Gastroesophageal sphincter (tissue), 4 donors: ENCODE measurements around the gene NCR3LG1. TPM values are rescaled to one million over a fixed set of nuclear protein-coding genes. Genes with fewer than 3 reads are reported as not detected.

Experiments
- ATAC-seq: fragments of 150-250 bp; one replicate; pipeline ENCODE4 v1.9.1; 2016; ENCODE audit warnings: mild to moderate bottlenecking, moderate library complexity
- H3K27ac ChIP-seq, 4 donors: fragments of 200-600 bp; sonication (generic) in 3 of 4; 1 replicate in 3 of 4; 2 replicates in 1 of 4; pipeline ENCODE4 v1.5.1; 2016 to 2019
- H3K27me3 ChIP-seq: fragments of 200-600 bp; sonication (generic); one replicate; pipeline ENCODE4 v1.5.1; 2019
- H3K36me3 ChIP-seq, 2 donors: fragments of 200-600 bp; sonication (generic); one replicate each; pipeline ENCODE4 v1.5.1; 2019; ENCODE audit warnings: control low read depth in 1 of 2
- H3K4me1 ChIP-seq, 3 donors: fragments of 200-600 bp; sonication (generic); 1 replicate in 2 of 3; 2 replicates in 1 of 3; pipeline ENCODE4 v1.5.1; 2016 to 2019; ENCODE audit warnings: control low read depth in 2 of 3
- H3K4me3 ChIP-seq, 2 donors: fragments of 200-600 bp; sonication (generic); one replicate each; pipeline ENCODE4 v1.5.1; 2019; ENCODE audit warnings: mild to moderate bottlenecking in 1 of 2, moderate library complexity in 1 of 2
- H3K9me3 ChIP-seq, 3 donors: fragments of 200-600 bp; sonication (generic); one replicate each; pipeline ENCODE4 v1.5.1; 2017 to 2019; ENCODE audit warnings: control low read depth in 2 of 3
- EP300 ChIP-seq: sonication (generic); formaldehyde crosslinking; IDR thresholded peaks from one replicate; pipeline ENCODE4 v1.6.1; 2017; ENCODE audit warnings: antibody characterized with exemption, mild to moderate bottlenecking
- POLR2A ChIP-seq, 2 donors: fragments of 450-650 bp; IDR thresholded peaks; one replicate each; pipeline ENCODE4 v1.6.1; 2017; ENCODE audit warnings: antibody characterized with exemption in 2 of 2, mild to moderate bottlenecking in 2 of 2, moderate library complexity in 1 of 2
- POLR2AphosphoS5 ChIP-seq: sonication (generic); formaldehyde crosslinking; IDR thresholded peaks from one replicate; pipeline ENCODE4 v1.6.1; 2017; ENCODE audit warnings: antibody characterized with exemption
- WGBS, 2 donors: methylation state at CpG; one replicate each; pipeline ENCODE4 v1.1.5; 2018; ENCODE audit warnings: low coverage in 1 of 2; 5-methylcytosine and 5-hydroxymethylcytosine counted together
- total RNA-seq, 4 donors: library from RNA; depleted of rRNA; stranded (reverse); fragments of >200 nt; gene quantifications; one replicate each; pipeline ENCODE4 v1.1.0, GENCODE V29; 2016
- TF ChIP-seq, protein P1 (sequence below), 4 experiments: fragments of 200-600 bp in 2 of 4; fragments of 450-650 bp in 2 of 4; sonication (generic) in 1 of 4; IDR thresholded peaks; one replicate each; pipeline ENCODE4 v1.5.1; 2017 to 2019; ENCODE audit warnings: antibody characterized with exemption in 4 of 4, mild to moderate bottlenecking in 2 of 4, moderate library complexity in 2 of 4

Gene NCR3LG1
- total RNA-seq, 4 donors from 2014 or later, result 2.7 to 4.7 (median 3.9) TPM

DNA sequence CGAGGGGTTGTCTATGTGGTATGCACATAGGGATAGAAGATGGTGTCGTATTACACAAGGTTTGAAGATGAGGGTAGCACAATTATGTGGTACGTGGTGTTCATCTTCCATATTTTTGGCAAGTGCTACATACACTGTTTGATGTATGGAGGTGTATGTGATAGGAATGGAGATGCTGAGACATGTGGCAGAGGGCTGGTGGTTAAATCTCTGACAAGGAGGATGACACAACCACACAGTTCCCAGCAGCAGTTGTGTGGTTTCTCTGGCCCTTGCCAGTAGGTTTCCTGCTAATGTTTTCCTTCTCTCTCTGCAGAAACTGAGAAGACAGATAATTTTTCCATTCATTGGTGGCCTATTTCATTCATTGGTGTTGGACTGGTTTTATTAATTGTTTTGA is 17.0 kb downstream of the NCR3LG1 start:
- Histone ChIP-seq H3K4me1 (no peaks in the 10 kb centered on the region), H3K27me3 (no peaks in the 10 kb centered on the region), H3K27ac (no peak overlapping the region), H3K4me3 (no peak overlapping the region), H3K36me3 (peaks cover 4 to 86% of the 10 kb centered on the region in 2 donors), H3K9me3 (peaks cover 0 to 49% (median 6%) of the 10 kb centered on the region in 3 donors)
- ATAC-seq, result no peak
- 84 to 97% methylated on average over 3 of the region's 3 CpGs for WGBS, 2 donors
- TF ChIP-seq POLR2AphosphoS5, result no peak
- TF ChIP-seq, protein P1, sequence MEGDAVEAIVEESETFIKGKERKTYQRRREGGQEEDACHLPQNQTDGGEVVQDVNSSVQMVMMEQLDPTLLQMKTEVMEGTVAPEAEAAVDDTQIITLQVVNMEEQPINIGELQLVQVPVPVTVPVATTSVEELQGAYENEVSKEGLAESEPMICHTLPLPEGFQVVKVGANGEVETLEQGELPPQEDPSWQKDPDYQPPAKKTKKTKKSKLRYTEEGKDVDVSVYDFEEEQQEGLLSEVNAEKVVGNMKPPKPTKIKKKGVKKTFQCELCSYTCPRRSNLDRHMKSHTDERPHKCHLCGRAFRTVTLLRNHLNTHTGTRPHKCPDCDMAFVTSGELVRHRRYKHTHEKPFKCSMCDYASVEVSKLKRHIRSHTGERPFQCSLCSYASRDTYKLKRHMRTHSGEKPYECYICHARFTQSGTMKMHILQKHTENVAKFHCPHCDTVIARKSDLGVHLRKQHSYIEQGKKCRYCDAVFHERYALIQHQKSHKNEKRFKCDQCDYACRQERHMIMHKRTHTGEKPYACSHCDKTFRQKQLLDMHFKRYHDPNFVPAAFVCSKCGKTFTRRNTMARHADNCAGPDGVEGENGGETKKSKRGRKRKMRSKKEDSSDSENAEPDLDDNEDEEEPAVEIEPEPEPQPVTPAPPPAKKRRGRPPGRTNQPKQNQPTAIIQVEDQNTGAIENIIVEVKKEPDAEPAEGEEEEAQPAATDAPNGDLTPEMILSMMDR (IDR thresholded peaks at IDR 0.05), result no peak
- TF ChIP-seq POLR2A (IDR thresholded peaks at IDR 0.05), result no peak
- TF ChIP-seq EP300, result no peak

DNA sequence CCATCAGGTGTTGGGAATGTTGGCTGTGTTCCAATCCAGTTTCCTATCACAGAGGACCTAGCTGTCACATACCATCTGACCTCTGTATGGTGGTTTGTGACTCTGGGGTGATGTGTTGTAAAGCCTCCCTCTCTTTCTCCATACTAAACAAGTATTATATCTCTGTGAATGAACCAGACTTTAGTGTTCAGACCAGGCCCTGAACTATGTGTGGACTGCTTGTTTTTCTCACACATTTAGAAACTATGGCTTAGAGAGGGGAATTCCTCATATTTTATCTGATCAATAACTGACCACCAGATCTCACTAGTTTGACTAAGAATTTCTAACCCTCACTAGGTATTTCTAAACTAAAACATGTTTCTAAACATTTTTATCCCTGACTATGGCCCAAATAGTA is 17.5 kb downstream of the NCR3LG1 start:
- H3K36me3 ChIP-seq, result peaks cover 4 to 86% of the 10 kb centered on the region in 2 donors
- no peak overlapping the region for H3K27ac ChIP-seq
- no peak for TF ChIP-seq EP300
- TF ChIP-seq, protein P1 (IDR thresholded peaks at IDR 0.05), result no peak
- no peaks in the 10 kb centered on the region for H3K27me3 ChIP-seq
- H3K4me1 ChIP-seq, result no peaks in the 10 kb centered on the region
- H3K4me3 ChIP-seq, result no peak overlapping the region
- H3K9me3 ChIP-seq, result peaks cover 0 to 54% (median 6%) of the 10 kb centered on the region in 3 donors
- no peak for ATAC-seq

DNA sequence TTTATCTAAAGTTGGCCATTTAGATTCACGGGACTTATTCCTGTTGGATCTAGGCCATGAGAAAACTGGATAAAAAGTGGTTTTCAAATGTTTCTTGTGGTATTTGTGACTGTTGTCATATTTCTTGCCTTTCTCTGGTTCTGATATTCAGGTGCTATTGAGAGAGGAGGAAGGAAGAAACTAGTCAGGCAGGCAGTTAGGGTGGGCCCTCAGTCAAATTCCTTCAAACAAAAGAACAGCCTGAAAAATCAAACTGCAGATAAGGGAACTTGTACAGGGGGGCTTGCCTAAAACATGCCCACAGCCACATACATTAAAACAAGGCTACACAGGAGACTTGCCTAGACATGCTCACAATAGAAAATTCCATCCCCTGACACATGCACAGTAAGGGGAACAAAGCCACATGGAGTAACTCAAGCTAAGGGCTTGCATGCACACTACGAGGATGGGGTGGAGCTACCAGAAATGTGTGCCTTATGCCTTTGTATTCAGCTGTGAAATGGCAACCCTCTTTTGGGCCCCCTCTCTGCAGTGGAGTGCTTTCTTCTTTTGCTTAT is 18.2 kb downstream of the NCR3LG1 start:
- Histone ChIP-seq H3K9me3 (peaks cover 0 to 54% (median 6%) of the 10 kb centered on the region in 3 donors), H3K27me3 (no peaks in the 10 kb centered on the region), H3K4me3 (no peak overlapping the region), H3K36me3 (peaks cover 4 to 89% of the 10 kb centered on the region in 2 donors), H3K27ac (no peak overlapping the region), H3K4me1 (no peaks in the 10 kb centered on the region)
- TF ChIP-seq, protein P1 (IDR thresholded peaks at IDR 0.05), result no peak
- TF ChIP-seq EP300, result no peak
- no peak for TF ChIP-seq POLR2A (IDR thresholded peaks at IDR 0.05)
- no peak for TF ChIP-seq POLR2AphosphoS5
- 77 to 100% methylated on average over 2 of the region's 2 CpGs for WGBS, 2 donors
- ATAC-seq, result no peak

DNA sequence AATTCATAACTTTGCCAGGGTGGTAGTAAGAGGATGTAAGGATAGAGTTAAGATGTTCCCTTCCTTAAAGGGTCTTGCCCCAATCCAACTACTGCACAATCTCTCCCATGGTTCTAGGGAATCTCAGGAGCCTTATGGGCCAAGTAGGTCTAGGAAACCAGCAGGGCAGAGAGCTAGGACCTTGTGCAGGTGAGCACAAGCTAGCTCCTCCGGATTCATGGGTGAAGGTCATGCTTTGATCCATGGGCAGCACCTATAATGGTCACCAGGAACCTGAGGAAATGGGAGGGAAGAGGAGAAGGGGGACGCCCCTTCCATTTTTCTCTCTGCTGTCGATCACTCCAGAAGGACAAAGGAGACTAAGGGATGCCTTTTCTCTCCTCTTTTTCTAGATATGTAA is 20.0 kb downstream of the NCR3LG1 start:
- peaks cover 0 to 54% (median 6%) of the 10 kb centered on the region in 3 donors for H3K9me3 ChIP-seq
- H3K27ac ChIP-seq, result no peak overlapping the region
- no peak for TF ChIP-seq EP300
- TF ChIP-seq, protein P1 (IDR thresholded peaks at IDR 0.05), result no peak
- TF ChIP-seq POLR2A (IDR thresholded peaks at IDR 0.05), result no peak
- TF ChIP-seq POLR2AphosphoS5, result no peak
- H3K4me3 ChIP-seq, result no peak overlapping the region
- H3K4me1 ChIP-seq, result no peaks in the 10 kb centered on the region
- peaks cover 4 to 100% of the 10 kb centered on the region in 2 donors for H3K36me3 ChIP-seq
- 55 to 67% methylated on average over 2 to 3 of the region's 3 CpGs for WGBS, 2 donors
- H3K27me3 ChIP-seq, result no peaks in the 10 kb centered on the region
- ATAC-seq, result no peak

DNA sequence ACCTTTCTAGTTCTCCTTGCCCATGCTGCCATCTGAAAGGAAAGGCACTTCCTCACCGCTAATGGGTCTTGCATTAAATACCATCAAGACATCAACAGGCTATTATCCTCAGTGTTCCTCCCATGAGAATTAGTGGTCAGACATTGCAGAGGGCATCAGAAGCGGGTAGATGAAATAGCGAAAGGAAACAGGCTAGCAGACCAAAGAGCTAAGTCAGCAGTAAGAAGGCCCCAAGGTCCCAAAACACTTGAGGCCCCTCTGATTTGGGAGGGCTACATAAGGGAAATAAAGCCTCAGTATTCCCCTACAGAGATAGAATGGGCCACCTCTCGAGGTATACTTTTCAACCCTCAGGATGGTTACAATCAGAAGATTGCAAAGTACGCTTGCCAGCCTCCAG is 23.9 kb downstream of the NCR3LG1 start:
- H3K4me3 ChIP-seq, result no peak overlapping the region
- peaks cover 0 to 35% (median 6%) of the 10 kb centered on the region in 3 donors for H3K9me3 ChIP-seq
- no peaks in the 10 kb centered on the region for H3K27me3 ChIP-seq
- WGBS, 2 donors, result 63 to 88% methylated on average over 3 to 5 of the region's 5 CpGs
- TF ChIP-seq POLR2AphosphoS5 (no peak), POLR2A (IDR thresholded peaks at IDR 0.05) (no peak), EP300 (no peak)
- TF ChIP-seq, protein P1 (IDR thresholded peaks at IDR 0.05), result no peak
- no peaks in the 10 kb centered on the region for H3K4me1 ChIP-seq
- ATAC-seq, result no peak
- H3K36me3 ChIP-seq, result peaks cover 2 to 94% of the 10 kb centered on the region in 2 donors
- H3K27ac ChIP-seq, result no peak overlapping the region
